GM23338 (cell line): ENCODE data around the gene ZNF415.
"Not testable (repeated sequence)": the region's sequence is repeated elsewhere in the genome, so short reads cannot be mapped to it uniquely, and the experiment has no call there.

ENCODE experiments used
- CREB1 ChIP-seq: fragments of 250-450 bp; sonication (Bioruptor Pico); IDR thresholded peaks from 2 replicates; pipeline ENCODE4 v1.5.0; 2020; ENCODE audit warnings: low read depth, mild to moderate bottlenecking, moderate library complexity
- EZH2 ChIP-seq: fragments of 200-600 bp; sonication (generic); IDR thresholded peaks from one replicate; pipeline ENCODE4 v1.8.0; 2017; ENCODE audit warnings: antibody characterized with exemption, mild to moderate bottlenecking, low read depth; ENCODE audit not compliant: unreplicated experiment
- EZH2phosphoT487 ChIP-seq: fragments of 200-600 bp; sonication (generic); IDR thresholded peaks from one replicate; pipeline ENCODE4 v1.8.1; 2018; ENCODE audit warnings: antibody characterized with exemption; ENCODE audit not compliant: unreplicated experiment
- POLR2AphosphoS5 ChIP-seq: IDR thresholded peaks from 2 replicates; pipeline ENCODE4 v1.6.1; 2016; ENCODE audit warnings: antibody characterized with exemption, low read depth
- STAT1 ChIP-seq: IDR thresholded peaks from one replicate; pipeline ENCODE4 v1.6.1; 2016; ENCODE audit warnings: antibody characterized with exemption; ENCODE audit not compliant: unreplicated experiment
- ZNF114 ChIP-seq: fragments of 250-450 bp; sonication (Bioruptor Pico); IDR thresholded peaks from 2 replicates; pipeline ENCODE4 v1.5.0; 2020; ENCODE audit warnings: mild to moderate bottlenecking, moderate library complexity
- ZNF331 ChIP-seq: fragments of 250-450 bp; sonication (Bioruptor Pico); IDR thresholded peaks from 2 replicates; pipeline ENCODE4 v1.5.0; 2020; ENCODE audit warnings: low read depth, mild to moderate bottlenecking, moderate library complexity
- TF ChIP-seq, protein P1 (sequence below), 2 experiments: fragments of 200-600 bp in 1 of 2; sonication (generic) in 1 of 2; conservative IDR thresholded peaks; 2 replicates each; pipeline versions ENCODE4 v1.5.1 to v1.6.1; 2016 to 2017; ENCODE audit warnings: antibody characterized with exemption in 2 of 2, low read depth in 2 of 2, mild to moderate bottlenecking in 2 of 2, moderate library complexity in 1 of 2
- TF ChIP-seq, protein P2 (sequence below): IDR thresholded peaks from one replicate; pipeline ENCODE4 v1.6.1; 2018; ENCODE audit warnings: antibody characterized with exemption; ENCODE audit not compliant: unreplicated experiment
- TF ChIP-seq, protein P3 (sequence below): IDR thresholded peaks from 2 replicates; pipeline ENCODE4 v1.6.1; 2016; ENCODE audit warnings: antibody characterized with exemption
- TF ChIP-seq, protein P4 (sequence below): fragments of 250-450 bp; sonication (Bioruptor Pico); IDR thresholded peaks from 2 replicates; pipeline ENCODE4 v1.5.0; 2020; ENCODE audit warnings: mild to moderate bottlenecking, moderate library complexity

DNA sequence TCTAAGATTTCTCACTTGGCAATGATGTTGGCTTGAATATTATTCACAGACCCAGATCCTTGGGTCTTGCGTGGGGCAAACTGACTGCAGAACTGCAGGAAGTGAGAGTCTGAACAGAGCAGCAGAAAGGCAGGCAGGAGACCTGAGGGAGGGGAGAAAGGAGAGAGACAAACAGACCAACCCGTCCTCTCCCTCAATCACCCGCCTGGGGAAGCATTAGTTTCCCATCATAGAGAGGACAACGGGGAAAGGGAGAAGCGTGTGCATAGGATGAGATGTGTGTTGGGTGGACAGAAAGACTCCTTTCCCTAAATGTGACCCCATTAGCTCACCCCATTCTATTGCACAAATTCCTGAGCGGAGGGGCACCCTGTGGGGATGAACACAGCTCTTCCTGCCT is 36.1 kb downstream of the ZNF415 start:
- TF ChIP-seq, protein P1, sequence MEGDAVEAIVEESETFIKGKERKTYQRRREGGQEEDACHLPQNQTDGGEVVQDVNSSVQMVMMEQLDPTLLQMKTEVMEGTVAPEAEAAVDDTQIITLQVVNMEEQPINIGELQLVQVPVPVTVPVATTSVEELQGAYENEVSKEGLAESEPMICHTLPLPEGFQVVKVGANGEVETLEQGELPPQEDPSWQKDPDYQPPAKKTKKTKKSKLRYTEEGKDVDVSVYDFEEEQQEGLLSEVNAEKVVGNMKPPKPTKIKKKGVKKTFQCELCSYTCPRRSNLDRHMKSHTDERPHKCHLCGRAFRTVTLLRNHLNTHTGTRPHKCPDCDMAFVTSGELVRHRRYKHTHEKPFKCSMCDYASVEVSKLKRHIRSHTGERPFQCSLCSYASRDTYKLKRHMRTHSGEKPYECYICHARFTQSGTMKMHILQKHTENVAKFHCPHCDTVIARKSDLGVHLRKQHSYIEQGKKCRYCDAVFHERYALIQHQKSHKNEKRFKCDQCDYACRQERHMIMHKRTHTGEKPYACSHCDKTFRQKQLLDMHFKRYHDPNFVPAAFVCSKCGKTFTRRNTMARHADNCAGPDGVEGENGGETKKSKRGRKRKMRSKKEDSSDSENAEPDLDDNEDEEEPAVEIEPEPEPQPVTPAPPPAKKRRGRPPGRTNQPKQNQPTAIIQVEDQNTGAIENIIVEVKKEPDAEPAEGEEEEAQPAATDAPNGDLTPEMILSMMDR (conservative IDR thresholded peaks at IDR 0.05; ENCODE audit: low read depth in 2 of 2): not testable (repeated sequence)
- TF ChIP-seq, protein P2, sequence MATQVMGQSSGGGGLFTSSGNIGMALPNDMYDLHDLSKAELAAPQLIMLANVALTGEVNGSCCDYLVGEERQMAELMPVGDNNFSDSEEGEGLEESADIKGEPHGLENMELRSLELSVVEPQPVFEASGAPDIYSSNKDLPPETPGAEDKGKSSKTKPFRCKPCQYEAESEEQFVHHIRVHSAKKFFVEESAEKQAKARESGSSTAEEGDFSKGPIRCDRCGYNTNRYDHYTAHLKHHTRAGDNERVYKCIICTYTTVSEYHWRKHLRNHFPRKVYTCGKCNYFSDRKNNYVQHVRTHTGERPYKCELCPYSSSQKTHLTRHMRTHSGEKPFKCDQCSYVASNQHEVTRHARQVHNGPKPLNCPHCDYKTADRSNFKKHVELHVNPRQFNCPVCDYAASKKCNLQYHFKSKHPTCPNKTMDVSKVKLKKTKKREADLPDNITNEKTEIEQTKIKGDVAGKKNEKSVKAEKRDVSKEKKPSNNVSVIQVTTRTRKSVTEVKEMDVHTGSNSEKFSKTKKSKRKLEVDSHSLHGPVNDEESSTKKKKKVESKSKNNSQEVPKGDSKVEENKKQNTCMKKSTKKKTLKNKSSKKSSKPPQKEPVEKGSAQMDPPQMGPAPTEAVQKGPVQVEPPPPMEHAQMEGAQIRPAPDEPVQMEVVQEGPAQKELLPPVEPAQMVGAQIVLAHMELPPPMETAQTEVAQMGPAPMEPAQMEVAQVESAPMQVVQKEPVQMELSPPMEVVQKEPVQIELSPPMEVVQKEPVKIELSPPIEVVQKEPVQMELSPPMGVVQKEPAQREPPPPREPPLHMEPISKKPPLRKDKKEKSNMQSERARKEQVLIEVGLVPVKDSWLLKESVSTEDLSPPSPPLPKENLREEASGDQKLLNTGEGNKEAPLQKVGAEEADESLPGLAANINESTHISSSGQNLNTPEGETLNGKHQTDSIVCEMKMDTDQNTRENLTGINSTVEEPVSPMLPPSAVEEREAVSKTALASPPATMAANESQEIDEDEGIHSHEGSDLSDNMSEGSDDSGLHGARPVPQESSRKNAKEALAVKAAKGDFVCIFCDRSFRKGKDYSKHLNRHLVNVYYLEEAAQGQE: not testable (repeated sequence)
- TF ChIP-seq, protein P3, sequence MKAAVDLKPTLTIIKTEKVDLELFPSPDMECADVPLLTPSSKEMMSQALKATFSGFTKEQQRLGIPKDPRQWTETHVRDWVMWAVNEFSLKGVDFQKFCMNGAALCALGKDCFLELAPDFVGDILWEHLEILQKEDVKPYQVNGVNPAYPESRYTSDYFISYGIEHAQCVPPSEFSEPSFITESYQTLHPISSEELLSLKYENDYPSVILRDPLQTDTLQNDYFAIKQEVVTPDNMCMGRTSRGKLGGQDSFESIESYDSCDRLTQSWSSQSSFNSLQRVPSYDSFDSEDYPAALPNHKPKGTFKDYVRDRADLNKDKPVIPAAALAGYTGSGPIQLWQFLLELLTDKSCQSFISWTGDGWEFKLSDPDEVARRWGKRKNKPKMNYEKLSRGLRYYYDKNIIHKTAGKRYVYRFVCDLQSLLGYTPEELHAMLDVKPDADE: not testable (repeated sequence)
- TF ChIP-seq POLR2AphosphoS5; EZH2phosphoT487; EZH2; ZNF114; CREB1; ZNF331 (CRISPR knock-in tag); STAT1: not testable (repeated sequence)
- TF ChIP-seq, protein P4, sequence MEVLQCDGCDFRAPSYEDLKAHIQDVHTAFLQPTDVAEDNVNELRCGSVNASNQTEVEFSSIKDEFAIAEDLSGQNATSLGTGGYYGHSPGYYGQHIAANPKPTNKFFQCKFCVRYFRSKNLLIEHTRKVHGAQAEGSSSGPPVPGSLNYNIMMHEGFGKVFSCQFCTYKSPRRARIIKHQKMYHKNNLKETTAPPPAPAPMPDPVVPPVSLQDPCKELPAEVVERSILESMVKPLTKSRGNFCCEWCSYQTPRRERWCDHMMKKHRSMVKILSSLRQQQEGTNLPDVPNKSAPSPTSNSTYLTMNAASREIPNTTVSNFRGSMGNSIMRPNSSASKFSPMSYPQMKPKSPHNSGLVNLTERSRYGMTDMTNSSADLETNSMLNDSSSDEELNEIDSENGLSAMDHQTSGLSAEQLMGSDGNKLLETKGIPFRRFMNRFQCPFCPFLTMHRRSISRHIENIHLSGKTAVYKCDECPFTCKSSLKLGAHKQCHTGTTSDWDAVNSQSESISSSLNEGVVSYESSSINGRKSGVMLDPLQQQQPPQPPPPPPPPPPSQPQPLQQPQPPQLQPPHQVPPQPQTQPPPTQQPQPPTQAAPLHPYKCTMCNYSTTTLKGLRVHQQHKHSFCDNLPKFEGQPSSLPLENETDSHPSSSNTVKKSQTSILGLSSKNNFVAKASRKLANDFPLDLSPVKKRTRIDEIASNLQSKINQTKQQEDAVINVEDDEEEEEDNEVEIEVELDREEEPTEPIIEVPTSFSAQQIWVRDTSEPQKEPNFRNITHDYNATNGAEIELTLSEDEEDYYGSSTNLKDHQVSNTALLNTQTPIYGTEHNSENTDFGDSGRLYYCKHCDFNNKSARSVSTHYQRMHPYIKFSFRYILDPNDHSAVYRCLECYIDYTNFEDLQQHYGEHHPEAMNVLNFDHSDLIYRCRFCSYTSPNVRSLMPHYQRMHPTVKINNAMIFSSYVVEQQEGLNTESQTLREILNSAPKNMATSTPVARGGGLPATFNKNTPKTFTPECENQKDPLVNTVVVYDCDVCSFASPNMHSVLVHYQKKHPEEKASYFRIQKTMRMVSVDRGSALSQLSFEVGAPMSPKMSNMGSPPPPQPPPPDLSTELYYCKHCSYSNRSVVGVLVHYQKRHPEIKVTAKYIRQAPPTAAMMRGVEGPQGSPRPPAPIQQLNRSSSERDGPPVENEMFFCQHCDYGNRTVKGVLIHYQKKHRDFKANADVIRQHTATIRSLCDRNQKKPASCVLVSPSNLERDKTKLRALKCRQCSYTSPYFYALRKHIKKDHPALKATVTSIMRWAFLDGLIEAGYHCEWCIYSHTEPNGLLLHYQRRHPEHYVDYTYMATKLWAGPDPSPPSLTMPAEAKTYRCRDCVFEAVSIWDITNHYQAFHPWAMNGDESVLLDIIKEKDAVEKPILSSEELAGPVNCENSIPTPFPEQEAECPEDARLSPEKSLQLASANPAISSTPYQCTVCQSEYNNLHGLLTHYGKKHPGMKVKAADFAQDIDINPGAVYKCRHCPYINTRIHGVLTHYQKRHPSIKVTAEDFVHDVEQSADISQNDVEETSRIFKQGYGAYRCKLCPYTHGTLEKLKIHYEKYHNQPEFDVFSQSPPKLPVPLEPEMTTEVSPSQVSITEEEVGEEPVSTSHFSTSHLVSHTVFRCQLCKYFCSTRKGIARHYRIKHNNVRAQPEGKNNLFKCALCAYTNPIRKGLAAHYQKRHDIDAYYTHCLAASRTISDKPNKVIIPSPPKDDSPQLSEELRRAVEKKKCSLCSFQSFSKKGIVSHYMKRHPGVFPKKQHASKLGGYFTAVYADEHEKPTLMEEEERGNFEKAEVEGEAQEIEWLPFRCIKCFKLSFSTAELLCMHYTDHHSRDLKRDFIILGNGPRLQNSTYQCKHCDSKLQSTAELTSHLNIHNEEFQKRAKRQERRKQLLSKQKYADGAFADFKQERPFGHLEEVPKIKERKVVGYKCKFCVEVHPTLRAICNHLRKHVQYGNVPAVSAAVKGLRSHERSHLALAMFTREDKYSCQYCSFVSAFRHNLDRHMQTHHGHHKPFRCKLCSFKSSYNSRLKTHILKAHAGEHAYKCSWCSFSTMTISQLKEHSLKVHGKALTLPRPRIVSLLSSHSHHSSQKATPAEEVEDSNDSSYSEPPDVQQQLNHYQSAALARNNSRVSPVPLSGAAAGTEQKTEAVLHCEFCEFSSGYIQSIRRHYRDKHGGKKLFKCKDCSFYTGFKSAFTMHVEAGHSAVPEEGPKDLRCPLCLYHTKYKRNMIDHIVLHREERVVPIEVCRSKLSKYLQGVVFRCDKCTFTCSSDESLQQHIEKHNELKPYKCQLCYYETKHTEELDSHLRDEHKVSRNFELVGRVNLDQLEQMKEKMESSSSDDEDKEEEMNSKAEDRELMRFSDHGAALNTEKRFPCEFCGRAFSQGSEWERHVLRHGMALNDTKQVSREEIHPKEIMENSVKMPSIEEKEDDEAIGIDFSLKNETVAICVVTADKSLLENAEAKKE (CRISPR knock-in tag): not testable (repeated sequence)
